H1 (cell line): ENCODE data around the gene DISP3.

Source experiments
- CEBPB ChIP-seq: IDR thresholded peaks from 2 replicates; pipeline ENCODE4 v1.6.1; 2012; ENCODE audit warnings: low read depth, low read length
- CTCF ChIP-seq, 3 experiments: IDR thresholded peaks; 1 replicate in 2 of 3; 2 replicates in 1 of 3; pipeline versions ENCODE4 v1.5.1 to v1.6.1; 2011; ENCODE audit warnings: low read length in 3 of 3, mild to moderate bottlenecking in 3 of 3, inconsistent platforms in 2 of 3, low read depth in 1 of 3, moderate library complexity in 1 of 3; ENCODE audit not compliant: insufficient read depth in 1 of 3; ENCODE audit errors: control extremely low read depth in 1 of 3
- EGR1 ChIP-seq: IDR thresholded peaks from 2 replicates; pipeline ENCODE4 v1.6.1; 2011; ENCODE audit warnings: low read depth, low read length, borderline replicate concordance
- EP300 ChIP-seq, 2 experiments: IDR thresholded peaks; 1 replicate in 1 of 2; 2 replicates in 1 of 2; pipeline ENCODE4 v1.6.1; 2011 to 2012; ENCODE audit warnings: low read depth in 2 of 2, low read length in 2 of 2, mild to moderate bottlenecking in 2 of 2, borderline replicate concordance in 1 of 2, inconsistent platforms in 1 of 2, moderate library complexity in 1 of 2
- KDM1A ChIP-seq: fragments of 200-600, 300-600 bp; sonication (generic); IDR thresholded peaks from 2 replicates; pipeline ENCODE4 v1.7.1; 2016; ENCODE audit warnings: mild to moderate bottlenecking, low read length, borderline replicate concordance
- KDM4A ChIP-seq: IDR thresholded peaks from one replicate; pipeline ENCODE4 v1.7.1; 2012; ENCODE audit warnings: low read depth, mild to moderate bottlenecking, moderate library complexity, low read length, inconsistent platforms; ENCODE audit not compliant: severe bottlenecking
- POLR2A ChIP-seq, 2 experiments: IDR thresholded peaks; 1 replicate in 1 of 2; 2 replicates in 1 of 2; pipeline ENCODE4 v1.6.1; 2011; ENCODE audit warnings: low read depth in 2 of 2, low read length in 2 of 2, mild to moderate bottlenecking in 2 of 2; ENCODE audit errors: control extremely low read depth in 1 of 2
- POLR2AphosphoS5 ChIP-seq: IDR thresholded peaks from 2 replicates; pipeline ENCODE4 v1.6.1; 2011; ENCODE audit warnings: low read depth, low read length
- RAD21 ChIP-seq, 2 experiments: IDR thresholded peaks in 1 of 2; conservative IDR thresholded peaks in 1 of 2; 2 replicates each; pipeline ENCODE4 v1.6.1; 2011; ENCODE audit warnings: low read depth in 2 of 2, low read length in 2 of 2, improper control_type of control experiment in 1 of 2, inconsistent platforms in 1 of 2, mild to moderate bottlenecking in 1 of 2, moderate library complexity in 1 of 2
- USF2 ChIP-seq: IDR thresholded peaks from 2 replicates; pipeline ENCODE4 v1.6.1; 2011; ENCODE audit warnings: low read length, improper control_type of control experiment

GRCh38 chr1:11493972-11494655 is 15.2 kb downstream of the DISP3 start:
- TF ChIP-seq CTCF (IDR thresholded peaks at IDR 0.05; ENCODE audit: control extremely low read depth in 1 of 3, insufficient read depth in 1 of 3, low read depth in 1 of 3, low read length in 3 of 3) (no peak), CEBPB (no peak), KDM1A (no peak), POLR2A (IDR thresholded peaks at IDR 0.05; ENCODE audit: control extremely low read depth in 1 of 2, low read depth in 2 of 2, low read length in 2 of 2) (no peak), USF2 (no peak), RAD21 (IDR thresholded peaks at IDR 0.05 in 1 of 2, conservative IDR thresholded peaks at IDR 0.05 in 1 of 2; ENCODE audit: low read depth in 2 of 2, low read length in 2 of 2) (no peak), EGR1 (no peak), EP300 (IDR thresholded peaks at IDR 0.05; ENCODE audit: borderline replicate concordance in 1 of 2, low read depth in 2 of 2, low read length in 2 of 2) (no peak), KDM4A (no peak), POLR2AphosphoS5 (no peak)
